OCI-LY3 (cell line): Measurements from ENCODE around the gene GCNT4.

ENCODE experiments used
- EZH2phosphoT487 ChIP-seq: fragments of 200-600 bp; shearing (Covaris generic); IDR thresholded peaks from 2 replicates; pipeline ENCODE4 v1.6.1; 2018; ENCODE audit warnings: antibody characterized with exemption, mixed run types, low read depth
- TF ChIP-seq, protein P1 (sequence below): fragments of 200-600, 300-600 bp; sonication (generic); IDR thresholded peaks from 2 replicates; pipeline ENCODE4 v1.5.1; 2014; ENCODE audit warnings: antibody characterized with exemption, low read length, low read depth

GRCh38 chr5:75046366-75047142 is 5.8 kb downstream of the GCNT4 start:
- TF ChIP-seq, protein P1, sequence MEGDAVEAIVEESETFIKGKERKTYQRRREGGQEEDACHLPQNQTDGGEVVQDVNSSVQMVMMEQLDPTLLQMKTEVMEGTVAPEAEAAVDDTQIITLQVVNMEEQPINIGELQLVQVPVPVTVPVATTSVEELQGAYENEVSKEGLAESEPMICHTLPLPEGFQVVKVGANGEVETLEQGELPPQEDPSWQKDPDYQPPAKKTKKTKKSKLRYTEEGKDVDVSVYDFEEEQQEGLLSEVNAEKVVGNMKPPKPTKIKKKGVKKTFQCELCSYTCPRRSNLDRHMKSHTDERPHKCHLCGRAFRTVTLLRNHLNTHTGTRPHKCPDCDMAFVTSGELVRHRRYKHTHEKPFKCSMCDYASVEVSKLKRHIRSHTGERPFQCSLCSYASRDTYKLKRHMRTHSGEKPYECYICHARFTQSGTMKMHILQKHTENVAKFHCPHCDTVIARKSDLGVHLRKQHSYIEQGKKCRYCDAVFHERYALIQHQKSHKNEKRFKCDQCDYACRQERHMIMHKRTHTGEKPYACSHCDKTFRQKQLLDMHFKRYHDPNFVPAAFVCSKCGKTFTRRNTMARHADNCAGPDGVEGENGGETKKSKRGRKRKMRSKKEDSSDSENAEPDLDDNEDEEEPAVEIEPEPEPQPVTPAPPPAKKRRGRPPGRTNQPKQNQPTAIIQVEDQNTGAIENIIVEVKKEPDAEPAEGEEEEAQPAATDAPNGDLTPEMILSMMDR: no peak
- no peak for TF ChIP-seq EZH2phosphoT487
